Subcutaneous adipose tissue (tissue), 4 donors: Measurements from ENCODE around the gene PKD2. TPM values are rescaled to one million over a fixed set of nuclear protein-coding genes. Genes with fewer than 3 reads are reported as not detected.

Experiments
- CTCF ChIP-seq: fragments of 450-650 bp; IDR thresholded peaks from one replicate; pipeline ENCODE4 v1.5.1; 2016; ENCODE audit warnings: low read depth, mild to moderate bottlenecking, control low read depth, antibody characterized with exemption, moderate library complexity
- total RNA-seq, 4 donors: library from RNA; depleted of rRNA; stranded (reverse); fragments of >200 nt; gene quantifications; one replicate each; pipeline ENCODE4 v1.1.0, GENCODE V29; 2016

Gene PKD2
- 10 to 100 TPM; 45.8 to 86.5 (median 63.7) TPM for total RNA-seq

DNA sequence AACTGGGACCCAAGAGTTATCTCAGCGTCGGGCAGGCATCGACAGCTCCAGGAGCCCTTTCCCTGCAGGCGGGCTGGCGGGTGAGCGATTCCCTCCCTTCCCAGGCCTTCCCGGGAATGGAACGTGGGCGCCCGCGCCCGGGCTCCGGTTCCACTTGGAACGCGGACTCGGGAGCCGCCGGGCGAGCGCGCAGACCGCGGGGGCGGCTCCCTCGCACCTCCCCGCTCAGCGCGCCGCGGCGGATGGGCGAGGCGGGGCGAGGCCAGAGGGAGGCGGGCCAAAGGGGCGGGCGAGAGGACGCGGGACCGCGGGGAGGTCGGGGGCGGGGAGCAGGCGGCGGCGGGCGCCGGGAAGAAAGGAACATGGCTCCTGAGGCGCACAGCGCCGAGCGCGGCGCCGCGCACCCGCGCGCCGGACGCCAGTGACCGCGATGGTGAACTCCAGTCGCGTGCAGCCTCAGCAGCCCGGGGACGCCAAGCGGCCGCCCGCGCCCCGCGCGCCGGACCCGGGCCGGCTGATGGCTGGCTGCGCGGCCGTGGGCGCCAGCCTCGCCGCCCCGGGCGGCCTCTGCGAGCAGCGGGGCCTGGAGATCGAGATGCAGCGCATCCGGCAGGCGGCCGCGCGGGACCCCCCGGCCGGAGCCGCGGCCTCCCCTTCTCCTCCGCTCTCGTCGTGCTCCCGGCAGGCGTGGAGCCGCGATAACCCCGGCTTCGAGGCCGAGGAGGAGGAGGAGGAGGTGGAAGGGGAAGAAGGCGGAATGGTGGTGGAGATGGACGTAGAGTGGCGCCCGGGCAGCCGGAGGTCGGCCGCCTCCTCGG, at the start of gene PKD2:
TSS of gene PKD2 (plus strand) at position 332 of the 818 bp plus-strand sequence. CDS start at position 431, 99 bp downstream.
- TF ChIP-seq CTCF, result no peak

GRCh38 chr4:87961993-87962392, 45.4 kb upstream of the PKD2 start:
- TF ChIP-seq CTCF, result no peak

- TF ChIP-seq CTCF, result no peak
Observed at GRCh38 chr4:87962398-87963146, 44.9 kb upstream of the PKD2 start.

- no peak for TF ChIP-seq CTCF
Observed at GRCh38 chr4:87965501-87965975, 41.9 kb upstream of the PKD2 start.

DNA sequence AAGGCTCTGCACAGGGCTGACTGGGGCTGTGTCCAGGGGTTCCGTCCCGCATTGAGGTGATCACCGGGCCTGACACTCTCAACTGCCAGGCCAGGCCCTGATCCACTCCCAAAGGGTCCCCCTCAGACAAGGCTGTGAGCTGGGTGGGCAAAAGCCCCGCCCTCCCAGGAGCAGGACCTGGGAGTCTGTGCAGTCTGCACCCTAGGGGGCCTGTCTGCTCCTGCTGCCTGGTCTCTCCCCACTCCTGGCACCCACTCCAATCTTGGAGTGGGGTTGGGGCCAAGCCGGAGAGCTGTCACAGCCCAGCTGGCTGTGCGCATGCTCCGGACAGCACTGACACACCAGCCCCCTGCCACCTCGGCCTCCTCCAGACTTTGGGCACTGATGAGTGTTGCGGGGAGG, 41.3 kb upstream of the PKD2 start:
- no peak for TF ChIP-seq CTCF

- no peak for TF ChIP-seq CTCF
Observed at GRCh38 chr4:87967193-87967592, 40.2 kb upstream of the PKD2 start.

DNA sequence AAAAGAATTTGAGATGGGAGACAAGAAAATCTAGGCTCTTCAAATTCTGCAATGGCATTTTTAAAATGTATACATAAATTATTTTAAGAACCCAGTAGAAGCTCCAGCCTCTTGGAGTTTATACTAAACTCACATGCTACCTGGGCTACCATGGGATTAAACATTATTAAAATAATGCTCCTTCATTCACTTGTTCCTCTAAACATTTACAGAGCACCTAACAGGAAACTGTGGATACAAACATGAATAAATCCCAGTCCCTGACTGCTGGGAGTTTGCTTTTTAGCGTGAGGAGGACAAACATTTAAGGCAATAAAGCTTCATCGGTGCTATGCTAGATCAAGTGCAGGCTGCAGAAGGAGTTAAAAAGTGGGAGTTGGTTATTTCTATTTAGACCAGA, 37.3 kb upstream of the PKD2 start:
- no peak for TF ChIP-seq CTCF
